Activated B cell treated with CpG ODN at 0.5 μM for 24 hours (primary cell): ENCODE results near the gene SIGLEC5. TPM values are rescaled to one million over a fixed set of nuclear protein-coding genes. Genes with fewer than 3 reads are reported as not detected.

Experiments
- ATAC-seq: fragments of 200-7000 bp; cut with Tn5 transposase; one replicate; pipeline ENCODE4 v1.10.0; 2021; ENCODE audit warnings: low read depth, mild to moderate bottlenecking, moderate library complexity
- CTCF ChIA-PET: fragments of 350-600 bp; sonication (Branson Sonifier 250); formaldehyde crosslinking; loops from one replicate; lab custom pipeline; 2021; ENCODE audit warnings: antibody characterized with exemption; lab: Charles Lee
- POLR2A ChIA-PET: fragments of 350-600 bp; sonication (Branson Sonifier 250); formaldehyde crosslinking; loops from one replicate; lab custom pipeline; 2021; ENCODE audit warnings: antibody characterized with exemption; lab: Charles Lee
- DNase-seq: peaks from one replicate; pipeline ENCODE4 v3.0.0; 2022
- H3K27ac Mint-ChIP-seq: one replicate; pipeline ENCODE4 v1.8.0; 2020; ENCODE audit warnings: mixed read lengths
- H3K27me3 Mint-ChIP-seq: one replicate; pipeline ENCODE4 v1.8.0; 2021; ENCODE audit warnings: mixed read lengths
- H3K36me3 Mint-ChIP-seq: one replicate; pipeline ENCODE4 v1.8.0; 2021; ENCODE audit warnings: low read depth, mixed read lengths
- H3K4me1 Mint-ChIP-seq: one replicate; pipeline ENCODE4 v1.8.0; 2021; ENCODE audit warnings: mixed read lengths
- H3K4me3 Mint-ChIP-seq: one replicate; pipeline ENCODE4 v1.8.0; 2020; ENCODE audit warnings: mild to moderate bottlenecking, mixed read lengths
- H3K9me3 Mint-ChIP-seq: one replicate; pipeline ENCODE4 v1.8.0; 2020; ENCODE audit warnings: mixed read lengths
- intact Hi-C: fragments of 100-400 bp; cut with micrococcal nuclease; formaldehyde crosslinking; loops from one replicate; pipeline ENCODE4 v1.15.1; 2024
- total RNA-seq: library from RNA; stranded (reverse); gene quantifications from 2 replicates; pipeline ENCODE4 v1.2.3, GENCODE V29; 2022
- TF ChIP-seq, protein P1 (sequence below): fragments of 200-600 bp; IDR thresholded peaks from one replicate; pipeline ENCODE4 v1.8.0; 2022; ENCODE audit warnings: antibody characterized with exemption, mild to moderate bottlenecking

The SIGLEC5 gene
- total RNA-seq, 1 donor from 2014 or later, result 0.22 TPM

DNA sequence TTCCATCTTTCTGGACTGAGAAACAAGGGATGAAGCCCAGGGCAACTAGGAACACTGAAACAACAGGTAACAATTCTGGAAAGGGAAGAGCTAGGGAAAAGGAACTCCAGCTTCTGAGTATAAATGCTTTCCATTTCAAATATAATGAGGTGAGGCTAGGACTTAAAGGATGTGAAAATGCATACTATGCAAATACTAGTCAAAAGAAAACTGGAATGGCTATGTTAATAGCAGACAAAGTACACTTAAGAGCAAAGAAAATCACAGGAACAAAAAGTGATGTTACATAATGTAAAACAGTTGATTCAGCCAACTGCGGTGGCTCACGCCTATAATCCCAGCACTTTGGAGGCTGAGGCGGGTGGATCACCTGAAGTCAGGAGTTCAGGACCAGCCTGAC lies 10.2 kb upstream of the SIGLEC5 start:
- DNase-seq, result no peak
- CTCF ChIA-PET, result interaction anchor here (0.9 to 1.2 kb wide), 2 partner anchors 125 to 168 kb away, joined by 3 to 7 read pairs; no protein-coding TSS in a partner anchor
- Mint-ChIP-seq H3K27me3 (no peaks in the 10 kb centered on the region), H3K4me1 (peaks cover 44% of the 10 kb centered on the region), H3K27ac (no peak overlapping the region), H3K9me3 (no peaks in the 10 kb centered on the region), H3K36me3 (peaks cover 33% of the 10 kb centered on the region), H3K4me3 (no peak overlapping the region)
- TF ChIP-seq, protein P1, sequence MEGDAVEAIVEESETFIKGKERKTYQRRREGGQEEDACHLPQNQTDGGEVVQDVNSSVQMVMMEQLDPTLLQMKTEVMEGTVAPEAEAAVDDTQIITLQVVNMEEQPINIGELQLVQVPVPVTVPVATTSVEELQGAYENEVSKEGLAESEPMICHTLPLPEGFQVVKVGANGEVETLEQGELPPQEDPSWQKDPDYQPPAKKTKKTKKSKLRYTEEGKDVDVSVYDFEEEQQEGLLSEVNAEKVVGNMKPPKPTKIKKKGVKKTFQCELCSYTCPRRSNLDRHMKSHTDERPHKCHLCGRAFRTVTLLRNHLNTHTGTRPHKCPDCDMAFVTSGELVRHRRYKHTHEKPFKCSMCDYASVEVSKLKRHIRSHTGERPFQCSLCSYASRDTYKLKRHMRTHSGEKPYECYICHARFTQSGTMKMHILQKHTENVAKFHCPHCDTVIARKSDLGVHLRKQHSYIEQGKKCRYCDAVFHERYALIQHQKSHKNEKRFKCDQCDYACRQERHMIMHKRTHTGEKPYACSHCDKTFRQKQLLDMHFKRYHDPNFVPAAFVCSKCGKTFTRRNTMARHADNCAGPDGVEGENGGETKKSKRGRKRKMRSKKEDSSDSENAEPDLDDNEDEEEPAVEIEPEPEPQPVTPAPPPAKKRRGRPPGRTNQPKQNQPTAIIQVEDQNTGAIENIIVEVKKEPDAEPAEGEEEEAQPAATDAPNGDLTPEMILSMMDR, result no peak
- no peak for ATAC-seq
- POLR2A ChIA-PET, result no interaction called here
- intact Hi-C loops, result no loop called here

DNA sequence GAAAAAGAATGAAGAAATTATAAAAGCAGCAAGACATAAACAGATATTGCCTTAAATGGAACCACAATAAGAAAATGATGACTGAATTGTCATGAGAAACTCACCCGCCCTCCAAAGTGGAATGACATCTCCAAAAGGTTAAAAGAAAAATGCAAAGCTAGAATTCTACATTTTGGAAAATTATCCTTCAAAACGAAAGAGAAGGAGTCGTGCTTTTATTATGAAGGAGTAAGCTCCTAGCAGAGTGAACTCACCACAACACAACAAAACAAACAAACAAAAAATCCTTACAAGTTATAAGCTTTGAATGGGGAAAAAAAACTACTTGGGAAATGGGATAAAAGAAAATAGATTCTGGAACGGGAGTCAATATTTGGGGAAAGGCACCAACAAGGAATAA lies 9.7 kb upstream of the SIGLEC5 start:
- Mint-ChIP-seq H3K27ac (no peak overlapping the region), H3K36me3 (peaks cover 31% of the 10 kb centered on the region), H3K27me3 (no peaks in the 10 kb centered on the region), H3K4me1 (peaks cover 40% of the 10 kb centered on the region), H3K9me3 (no peaks in the 10 kb centered on the region), H3K4me3 (no peak overlapping the region)
- DNase-seq (no peak), ATAC-seq (no peak)
- intact Hi-C loops, result loop anchor here (5.0 kb wide), 1 partner anchor 38 kb away; no protein-coding TSS in a partner anchor
- TF ChIP-seq, protein P1, result no peak
- CTCF ChIA-PET, result interaction anchor here (0.9 to 1.2 kb wide), 2 partner anchors 125 to 167 kb away, joined by 3 to 7 read pairs; no protein-coding TSS in a partner anchor
- POLR2A ChIA-PET, result no interaction called here

DNA sequence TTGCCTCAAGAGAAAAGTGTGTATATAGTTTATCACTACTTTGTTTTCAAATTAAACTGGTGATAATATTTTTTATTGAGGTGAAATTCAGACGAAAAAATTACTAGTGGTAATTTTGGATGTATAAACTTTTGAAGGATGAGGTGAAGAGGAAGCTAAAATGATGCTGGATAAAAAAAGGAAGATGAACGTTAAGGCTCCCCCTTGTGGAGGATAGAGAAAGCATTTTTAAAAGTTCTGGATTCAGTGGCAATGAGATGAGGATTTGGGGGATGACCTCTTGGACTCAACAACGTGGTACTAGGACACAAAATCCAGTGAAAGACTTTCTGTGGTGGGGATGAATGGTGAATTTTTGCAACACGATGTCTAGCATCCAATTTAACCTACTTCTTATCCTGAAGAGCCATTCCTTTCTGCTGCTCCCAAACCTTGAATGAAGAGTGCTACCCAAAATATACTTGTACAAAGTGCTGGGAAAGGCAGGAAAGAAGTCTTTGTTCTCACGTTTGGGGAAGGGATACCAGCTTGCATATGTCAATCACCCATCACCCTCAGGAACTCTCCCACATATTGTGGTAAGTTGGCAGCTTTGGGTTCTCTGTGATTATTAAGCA lies 7.3 kb upstream of the SIGLEC5 start:
- POLR2A ChIA-PET, result no interaction called here

DNA sequence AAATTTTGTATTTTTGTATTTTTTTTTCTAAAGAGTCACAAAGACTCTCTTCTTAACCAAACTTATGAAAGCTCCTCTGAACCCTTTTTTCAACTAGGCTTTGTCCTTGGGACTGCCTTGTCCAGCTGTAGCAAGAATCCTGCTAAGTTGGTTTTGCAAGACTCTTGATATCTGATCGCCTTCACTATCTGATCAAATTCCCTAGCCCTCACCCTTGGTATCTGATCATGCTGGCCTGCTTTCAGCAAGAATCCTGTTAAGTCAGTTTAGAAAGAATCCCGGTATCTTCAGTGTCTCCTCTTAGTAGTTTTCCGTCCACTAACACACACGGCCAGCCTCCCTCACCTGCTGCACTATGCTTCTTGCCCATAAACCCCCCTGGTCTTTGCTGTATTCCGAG lies 1.9 kb upstream of the SIGLEC5 start:
- Mint-ChIP-seq H3K4me3 (no peak overlapping the region), H3K27me3 (no peaks in the 10 kb centered on the region), H3K9me3 (no peaks in the 10 kb centered on the region), H3K36me3 (peaks cover 8% of the 10 kb centered on the region), H3K27ac (no peak overlapping the region), H3K4me1 (peaks cover 23% of the 10 kb centered on the region)
- TF ChIP-seq, protein P1, result no peak
- DNase-seq (no peak), ATAC-seq (no peak)
- intact Hi-C loops, result no loop called here
- ChIA-PET CTCF (no interaction called here), POLR2A (no interaction called here)

More for the DNA sequence above, 7.3 kb upstream of the SIGLEC5 start:
- H3K4me1 Mint-ChIP-seq, result peaks cover 25% of the 10 kb centered on the region
- DNase-seq (no peak), ATAC-seq (no peak)
- no peak overlapping the region for H3K27ac Mint-ChIP-seq
- no peak overlapping the region for H3K4me3 Mint-ChIP-seq
- CTCF ChIA-PET, result interaction anchor here (0.6 to 2.2 kb wide), 8 partner anchors 14 to 166 kb away, joined by 3 to 14 read pairs (median 4); no protein-coding TSS in a partner anchor
- intact Hi-C loops, result loop anchor here (5.0 kb wide), 1 partner anchor 35 kb away; no protein-coding TSS in a partner anchor
- TF ChIP-seq, protein P1, result no peak
- H3K27me3 Mint-ChIP-seq, result no peaks in the 10 kb centered on the region
- peaks cover 17% of the 10 kb centered on the region for H3K36me3 Mint-ChIP-seq
- H3K9me3 Mint-ChIP-seq, result no peaks in the 10 kb centered on the region

DNA sequence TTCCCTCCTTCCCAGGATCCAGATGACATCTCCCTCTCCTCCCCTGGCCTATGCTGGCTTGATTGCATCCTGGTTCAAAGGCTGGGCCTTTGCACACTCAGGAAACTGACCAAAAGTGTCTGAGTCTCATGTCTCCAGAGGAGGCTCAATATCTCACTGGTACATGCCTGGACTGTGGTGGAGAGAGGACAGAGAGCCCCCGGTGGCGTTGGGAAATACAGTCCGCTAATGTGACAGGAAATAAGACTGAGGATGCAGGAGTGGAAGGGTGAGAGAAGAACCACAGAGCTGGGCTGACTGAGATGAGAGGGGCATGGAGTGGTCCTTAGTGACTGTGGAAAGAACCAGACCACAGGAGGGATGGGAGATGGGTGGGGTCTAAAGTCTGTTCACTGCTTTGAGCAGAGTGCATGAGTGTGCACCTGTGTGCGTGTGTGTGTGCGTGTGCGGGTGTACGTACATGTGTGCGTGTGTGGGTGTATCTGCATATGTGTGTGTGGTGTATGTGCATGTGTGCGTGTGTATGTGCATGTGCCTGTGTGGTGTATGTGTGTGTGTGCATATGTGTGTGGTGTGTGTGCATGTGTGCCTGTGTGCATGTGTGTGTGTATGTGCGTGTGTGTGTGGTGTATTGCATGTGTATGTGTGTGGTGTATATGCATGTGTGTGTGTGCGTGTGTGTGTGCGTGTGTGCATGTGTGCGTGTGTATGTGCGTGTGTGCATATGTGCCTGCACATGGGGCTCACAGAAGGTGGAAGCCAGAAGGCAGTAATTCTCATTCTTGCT lies 1.9 kb downstream of the SIGLEC5 start:
- H3K4me1 Mint-ChIP-seq, result peaks cover 30% of the 10 kb centered on the region
- peaks cover 27% of the 10 kb centered on the region for H3K36me3 Mint-ChIP-seq
- no peak for DNase-seq
- H3K27ac Mint-ChIP-seq, result peak overlapping the region; percentile 27
- no peaks in the 10 kb centered on the region for H3K27me3 Mint-ChIP-seq
- intact Hi-C loops, result loop anchor here (1.0 kb wide), 1 partner anchor 19 kb away; no protein-coding TSS in a partner anchor
- no peak for ATAC-seq
- peak overlapping the region; percentile 53 for H3K4me3 Mint-ChIP-seq
- TF ChIP-seq, protein P1, result no peak
- no peaks in the 10 kb centered on the region for H3K9me3 Mint-ChIP-seq
- ChIA-PET CTCF (interaction anchor here (1.1 kb wide), 1 partner anchor 156 kb away, joined by 3 read pairs; no protein-coding TSS in a partner anchor), POLR2A (interaction anchor here (0.7 kb wide), 1 partner anchor 20 kb away, joined by 3 read pairs; no protein-coding TSS in a partner anchor)
